ENCODE data around the gene LGALS4.

Gene LGALS4

GRCh38 chr19:38763795-38764220 lies 48.9 kb downstream of the LGALS4 start:
- TF ChIP-seq TAF1 (IDR thresholded peaks at IDR 0.05; ENCODE audit: low read depth) (no peak), TCF12 (IDR thresholded peaks at IDR 0.05; ENCODE audit: low read depth) (no peak)

DNA sequence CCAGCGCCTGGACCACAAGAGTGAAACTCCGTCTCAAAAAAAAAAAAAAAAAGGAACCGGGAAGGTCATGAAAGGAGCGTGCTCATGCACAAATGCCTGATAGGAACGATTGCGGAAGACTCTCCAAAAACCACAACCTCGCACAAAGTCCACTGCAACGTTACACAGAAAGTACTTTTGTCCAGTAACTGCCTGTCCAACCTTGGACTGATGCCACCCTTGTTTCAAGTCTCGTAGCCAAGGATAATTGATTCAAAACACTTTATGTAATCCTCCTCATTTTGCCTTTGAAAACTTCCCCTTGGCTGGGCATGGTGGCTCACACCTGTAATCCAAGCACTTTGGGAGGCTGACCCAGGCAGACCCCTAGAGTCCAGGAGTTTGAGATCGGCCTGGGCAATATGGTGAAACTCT lies 53.1 kb downstream of the LGALS4 start:
- TF ChIP-seq RAD21 (IDR thresholded peaks at IDR 0.05; ENCODE audit: low read depth) (no peak), FOXM1 (IDR thresholded peaks at IDR 0.05; ENCODE audit: borderline replicate concordance, low read depth) (no peak), TCF12 (IDR thresholded peaks at IDR 0.05; ENCODE audit: low read depth) (no peak), TEAD4 (IDR thresholded peaks at IDR 0.05) (no peak), ZBTB7A (IDR thresholded peaks at IDR 0.05; ENCODE audit: low read depth) (no peak), USF1 (IDR thresholded peaks at IDR 0.05) (no peak)
- TF ChIP-seq, protein P1, sequence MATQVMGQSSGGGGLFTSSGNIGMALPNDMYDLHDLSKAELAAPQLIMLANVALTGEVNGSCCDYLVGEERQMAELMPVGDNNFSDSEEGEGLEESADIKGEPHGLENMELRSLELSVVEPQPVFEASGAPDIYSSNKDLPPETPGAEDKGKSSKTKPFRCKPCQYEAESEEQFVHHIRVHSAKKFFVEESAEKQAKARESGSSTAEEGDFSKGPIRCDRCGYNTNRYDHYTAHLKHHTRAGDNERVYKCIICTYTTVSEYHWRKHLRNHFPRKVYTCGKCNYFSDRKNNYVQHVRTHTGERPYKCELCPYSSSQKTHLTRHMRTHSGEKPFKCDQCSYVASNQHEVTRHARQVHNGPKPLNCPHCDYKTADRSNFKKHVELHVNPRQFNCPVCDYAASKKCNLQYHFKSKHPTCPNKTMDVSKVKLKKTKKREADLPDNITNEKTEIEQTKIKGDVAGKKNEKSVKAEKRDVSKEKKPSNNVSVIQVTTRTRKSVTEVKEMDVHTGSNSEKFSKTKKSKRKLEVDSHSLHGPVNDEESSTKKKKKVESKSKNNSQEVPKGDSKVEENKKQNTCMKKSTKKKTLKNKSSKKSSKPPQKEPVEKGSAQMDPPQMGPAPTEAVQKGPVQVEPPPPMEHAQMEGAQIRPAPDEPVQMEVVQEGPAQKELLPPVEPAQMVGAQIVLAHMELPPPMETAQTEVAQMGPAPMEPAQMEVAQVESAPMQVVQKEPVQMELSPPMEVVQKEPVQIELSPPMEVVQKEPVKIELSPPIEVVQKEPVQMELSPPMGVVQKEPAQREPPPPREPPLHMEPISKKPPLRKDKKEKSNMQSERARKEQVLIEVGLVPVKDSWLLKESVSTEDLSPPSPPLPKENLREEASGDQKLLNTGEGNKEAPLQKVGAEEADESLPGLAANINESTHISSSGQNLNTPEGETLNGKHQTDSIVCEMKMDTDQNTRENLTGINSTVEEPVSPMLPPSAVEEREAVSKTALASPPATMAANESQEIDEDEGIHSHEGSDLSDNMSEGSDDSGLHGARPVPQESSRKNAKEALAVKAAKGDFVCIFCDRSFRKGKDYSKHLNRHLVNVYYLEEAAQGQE (IDR thresholded peaks at IDR 0.05; ENCODE audit: low read depth), result no peak
